ENCODE measurements around the gene SEC16B. TPM values are rescaled to one million over a fixed set of nuclear protein-coding genes. Genes with fewer than 3 reads are reported as not detected.

Gene SEC16B
- total RNA-seq, 1 donor from 2014 or later = 4.4 TPM

GRCh38 chr1:177976596-177976995 is 6.7 kb upstream of the SEC16B start:
- DNase-seq = no peak

GRCh38 chr1:177975588-177976495 is 6.0 kb upstream of the SEC16B start:
- DNase-seq = peak; percentile 5

- no peak for DNase-seq
Measured at GRCh38 chr1:177973585-177973984, 3.7 kb upstream of the SEC16B start.

- no peak for DNase-seq
Measured at GRCh38 chr1:177969109-177969508, 749 bp downstream of the SEC16B start.

GRCh38 chr1:177966199-177966598 is 3.7 kb downstream of the SEC16B start:
- no peak for DNase-seq

- no peak for DNase-seq
Measured at GRCh38 chr1:177965293-177965692, 4.6 kb downstream of the SEC16B start.

GRCh38 chr1:177964336-177964735 is 5.5 kb downstream of the SEC16B start:
- DNase-seq = no peak

- no peak for DNase-seq
Measured at GRCh38 chr1:177960939-177961622, 8.8 kb downstream of the SEC16B start.

- peak; percentile 51 for DNase-seq
Measured at GRCh38 chr1:177959811-177960515, 9.9 kb downstream of the SEC16B start.

GRCh38 chr1:177958092-177958491 is 11.8 kb downstream of the SEC16B start:
- DNase-seq = no peak

GRCh38 chr1:177954076-177954475 is 15.8 kb downstream of the SEC16B start:
- no peak for DNase-seq

- DNase-seq = no peak
Measured at GRCh38 chr1:177953549-177953948, 16.3 kb downstream of the SEC16B start.

- DNase-seq = no peak
Measured at GRCh38 chr1:177952691-177953090, 17.2 kb downstream of the SEC16B start.

- no peak for DNase-seq
Measured at GRCh38 chr1:177952249-177952648, 17.6 kb downstream of the SEC16B start.

GRCh38 chr1:177950506-177950905 is 19.4 kb downstream of the SEC16B start:
- no peak for DNase-seq

- peak; percentile 81 for DNase-seq
Measured at GRCh38 chr1:177948336-177948972, 21.4 kb downstream of the SEC16B start.

GRCh38 chr1:177947623-177948022 is 22.2 kb downstream of the SEC16B start:
- no peak for DNase-seq

- peak; percentile 79 for DNase-seq
Measured at GRCh38 chr1:177945943-177946650, 23.8 kb downstream of the SEC16B start.

GRCh38 chr1:177944016-177944949 is 25.6 kb downstream of the SEC16B start:
- DNase-seq = no peak

- no peak for DNase-seq
Measured at GRCh38 chr1:177941976-177942375, 27.9 kb downstream of the SEC16B start.

- DNase-seq = no peak
Measured at GRCh38 chr1:177940682-177941081, 29.2 kb downstream of the SEC16B start.

Measured in dermis blood vessel endothelial cell (primary cell).